Tibial nerve (tissue), 4 donors: Measurements from ENCODE around the gene DIAPH1. TPM values are rescaled to one million over a fixed set of nuclear protein-coding genes. Genes with fewer than 3 reads are reported as not detected.

ENCODE experiments used
- DNase-seq, 2 donors: peaks; one replicate each; pipeline ENCODE4 v3.0.0-alpha.2; 2019; ENCODE audit warnings: low spot score in 2 of 2
- H3K27ac ChIP-seq, 4 donors: fragments of 200-600 bp; sonication (generic) in 3 of 4; one replicate each; pipeline ENCODE4 v1.5.1; 2017 to 2019; ENCODE audit warnings: mild to moderate bottlenecking in 1 of 4
- H3K27me3 ChIP-seq, 2 donors: fragments of 200-600 bp; sonication (generic) in 1 of 2; one replicate each; pipeline versions ENCODE4 v1.5.1 to v1.6.0; 2017 to 2019
- H3K36me3 ChIP-seq, 3 donors: fragments of 200-600 bp; sonication (generic); one replicate each; pipeline ENCODE4 v1.5.1; 2018 to 2019
- H3K4me1 ChIP-seq, 4 donors: fragments of 200-600 bp; sonication (generic) in 3 of 4; one replicate each; pipeline ENCODE4 v1.5.1; 2017 to 2019
- H3K4me3 ChIP-seq, 4 donors: fragments of 200-600 bp; sonication (generic) in 3 of 4; one replicate each; pipeline ENCODE4 v1.5.1; 2017 to 2019; ENCODE audit warnings: mild to moderate bottlenecking in 1 of 4, moderate library complexity in 1 of 4
- H3K9me3 ChIP-seq, 4 donors: fragments of 200-600 bp; sonication (generic) in 3 of 4; one replicate each; pipeline ENCODE4 v1.5.1; 2017 to 2019
- CTCF ChIP-seq, 5 experiments: fragments of 200-600 bp in 3 of 5; fragments of 450-650 bp in 2 of 5; sonication (generic) in 3 of 5; IDR thresholded peaks; one replicate each; pipeline ENCODE4 v1.5.1; 2016 to 2019; ENCODE audit warnings: antibody characterized with exemption in 5 of 5, mild to moderate bottlenecking in 3 of 5, moderate library complexity in 2 of 5
- EP300 ChIP-seq, 2 donors: sonication (generic); formaldehyde crosslinking; IDR thresholded peaks; one replicate each; pipeline ENCODE4 v1.6.1; 2017; ENCODE audit warnings: antibody characterized with exemption in 2 of 2, mild to moderate bottlenecking in 1 of 2
- POLR2A ChIP-seq, 2 donors: fragments of 450-650 bp; IDR thresholded peaks; one replicate each; pipeline ENCODE4 v1.6.1; 2017; ENCODE audit warnings: antibody characterized with exemption in 2 of 2, mild to moderate bottlenecking in 2 of 2, moderate library complexity in 2 of 2
- WGBS, 2 donors: methylation state at CpG; one replicate each; pipeline ENCODE4 v1.1.5; 2018; 5-methylcytosine and 5-hydroxymethylcytosine counted together
- total RNA-seq, 4 donors: library from RNA; depleted of rRNA; stranded (reverse); fragments of >200 nt; gene quantifications; one replicate each; pipeline ENCODE4 v1.1.0, GENCODE V29; 2016

Gene DIAPH1
- total RNA-seq, 4 donors from 2014 or later = 59.4 to 102 (median 64.0) TPM

- Histone ChIP-seq H3K9me3 (no peaks in the 10 kb centered on the region), H3K36me3 (peaks cover 0 to 32% (median 0%) of the 10 kb centered on the region in 3 donors), H3K4me3 (no peak overlapping the region), H3K27ac (peak overlapping the region; percentile 8 to 88 (median 65)), H3K4me1 (peaks cover 3 to 74% (median 41%) of the 10 kb centered on the region in 4 donors), H3K27me3 (no peaks in the 10 kb centered on the region)
- TF ChIP-seq POLR2A (IDR thresholded peaks at IDR 0.05) = no peak
- TF ChIP-seq EP300 (IDR thresholded peaks at IDR 0.05) = peak; percentile 74 to 96
- TF ChIP-seq CTCF (IDR thresholded peaks at IDR 0.05) = peak in 1 of 5 experiments; percentile 22
- WGBS, 2 donors = 19 to 24% methylated on average over 2 of the region's 2 CpGs
- DNase-seq = peak; percentile 28 to 69
Observed at GRCh38 chr5:141521244-141521781, 97.5 kb downstream of the DIAPH1 start.

GRCh38 chr5:141519605-141520565, 98.9 kb downstream of the DIAPH1 start:
- TF ChIP-seq CTCF (IDR thresholded peaks at IDR 0.05) (no peak), POLR2A (IDR thresholded peaks at IDR 0.05) (no peak), EP300 (IDR thresholded peaks at IDR 0.05) (no peak)
- H3K36me3 ChIP-seq = peaks cover 0 to 30% (median 0%) of the 10 kb centered on the region in 3 donors
- DNase-seq = no peak
- peaks cover 3 to 76% (median 48%) of the 10 kb centered on the region in 4 donors for H3K4me1 ChIP-seq
- peak overlapping the region in 3 of 4 donors; percentile 24 to 88 (median 79) for H3K27ac ChIP-seq
- 62 to 80% methylated on average over 3 of the region's 3 CpGs for WGBS, 2 donors
- no peaks in the 10 kb centered on the region for H3K27me3 ChIP-seq
- no peak overlapping the region for H3K4me3 ChIP-seq
- H3K9me3 ChIP-seq = no peaks in the 10 kb centered on the region

GRCh38 chr5:141518618-141519015, 100.2 kb downstream of the DIAPH1 start:
- Histone ChIP-seq H3K36me3 (peaks cover 0 to 30% (median 0%) of the 10 kb centered on the region in 3 donors), H3K4me1 (peaks cover 3 to 76% (median 52%) of the 10 kb centered on the region in 4 donors), H3K4me3 (no peak overlapping the region), H3K27ac (no peak overlapping the region), H3K9me3 (no peaks in the 10 kb centered on the region), H3K27me3 (no peaks in the 10 kb centered on the region)
- 94 to 100% methylated on average over 1 of the region's 1 CpG for WGBS, 2 donors
- TF ChIP-seq EP300 (IDR thresholded peaks at IDR 0.05) (no peak), CTCF (IDR thresholded peaks at IDR 0.05) (no peak), POLR2A (IDR thresholded peaks at IDR 0.05) (no peak)
- DNase-seq = no peak

GRCh38 chr5:141517880-141518617, 100.8 kb downstream of the DIAPH1 start:
- Histone ChIP-seq H3K27ac (no peak overlapping the region), H3K9me3 (no peaks in the 10 kb centered on the region), H3K27me3 (no peaks in the 10 kb centered on the region), H3K4me3 (no peak overlapping the region), H3K36me3 (peaks cover 0 to 30% (median 0%) of the 10 kb centered on the region in 3 donors), H3K4me1 (peaks cover 3 to 76% (median 52%) of the 10 kb centered on the region in 4 donors)
- TF ChIP-seq POLR2A (IDR thresholded peaks at IDR 0.05) = no peak
- TF ChIP-seq CTCF (IDR thresholded peaks at IDR 0.05) = no peak
- TF ChIP-seq EP300 (IDR thresholded peaks at IDR 0.05) = no peak
- DNase-seq = no peak
- 89 to 90% methylated on average over 11 of the region's 11 CpGs for WGBS, 2 donors
